HCT116 (cell line): ENCODE data around the gene KAZN. TPM values are rescaled to one million over a fixed set of nuclear protein-coding genes. Genes with fewer than 3 reads are reported as not detected.

Experiments used
- ATAC-seq: fragments of 200-7000 bp; cut with Tn5 transposase; 2 replicates; pipeline ENCODE4 v1.9.1; 2020; ENCODE audit warnings: mild to moderate bottlenecking, moderate library complexity
- BruUV-seq: library from RNA; stranded (reverse); fragments of 400-500 nt; replicated peaks from 2 replicates; lab custom pipeline; 2021; lab: Mats Ljungman, UMichigan
- CTCF ChIA-PET: fragments of 300-600 bp; sonication (Branson Sonifier 250); formaldehyde crosslinking; loops from one replicate; lab custom pipeline; 2021; ENCODE audit warnings: antibody characterized with exemption; lab: Charles Lee
- POLR2A ChIA-PET: fragments of 300-600, 350-600 bp; sonication (Branson Sonifier 250); formaldehyde crosslinking; loops from one replicate; lab custom pipeline; 2021; ENCODE audit warnings: antibody characterized with exemption; lab: Charles Lee
- RAD21 ChIA-PET, 2 experiments: fragments of 300-600 bp; sonication (Branson Sonifier 250); formaldehyde crosslinking; loops; one replicate each; lab custom pipeline; 2023; ENCODE audit warnings: low total read pairs in 2 of 2; ENCODE audit not compliant: uncharacterized antibody in 2 of 2, unreplicated experiment in 2 of 2, low non-redundant PET in 1 of 2; lab: Charles Lee
- DNase-seq: peaks from one replicate; pipeline ENCODE4 v3.0.0-alpha.2; 2010; ENCODE audit warnings: low read depth, low spot score
- H2AFZ ChIP-seq: fragments of 200-600 bp; shearing (Covaris generic), sonication (generic); 2 replicates; pipeline ENCODE4 v1.6.1; 2017; ENCODE audit warnings: low read depth, mixed run types, mixed read lengths, antibody characterized with exemption, low read length; ENCODE audit not compliant: poor library complexity, severe bottlenecking
- H3K27ac ChIP-seq: 2 replicates; pipeline ENCODE4 v1.5.1; 2012; ENCODE audit warnings: low read depth, low read length
- H3K27me3 ChIP-seq: fragments of 200-600 bp; sonication (generic); 2 replicates; pipeline ENCODE4 v1.6.1; 2016; ENCODE audit warnings: mixed run types, low read length, mixed read lengths; ENCODE audit not compliant: insufficient read depth
- H3K36me3 ChIP-seq, 2 experiments: fragments of 200-500 bp in 1 of 2; fragments of 200-600 bp in 1 of 2; sonication (Bioruptor generic) in 1 of 2; sonication (generic) in 1 of 2; 2 replicates each; pipeline versions ENCODE4 v1.5.1 to v1.6.1; 2014 to 2016; ENCODE audit warnings: low read length in 2 of 2, inconsistent platforms in 1 of 2, mixed read lengths in 1 of 2, mixed run types in 1 of 2; ENCODE audit not compliant: insufficient read depth in 2 of 2, control insufficient read depth in 1 of 2
- H3K4me1 ChIP-seq, 2 experiments: fragments of 200-600 bp in 1 of 2; sonication (generic) in 1 of 2; 2 replicates each; pipeline versions ENCODE4 v1.5.1 to v1.6.1; 2012 to 2017; ENCODE audit warnings: low read length in 2 of 2, inconsistent platforms in 1 of 2, mild to moderate bottlenecking in 1 of 2, mixed read lengths in 1 of 2, mixed run types in 1 of 2, moderate library complexity in 1 of 2; ENCODE audit not compliant: insufficient read depth in 2 of 2, control insufficient read depth in 1 of 2
- H3K4me2 ChIP-seq: fragments of 200-600 bp; sonication (generic); 2 replicates; pipeline ENCODE4 v1.6.1; 2017; ENCODE audit warnings: mixed run types, low read length, mixed read lengths
- H3K4me3 ChIP-seq, 2 experiments: fragments of 200-600 bp in 1 of 2; sonication (generic) in 1 of 2; replicated peaks in 1 of 2; 2 replicates each; pipeline ENCODE4 v1.5.1; 2011 to 2016; ENCODE audit warnings: low read length in 2 of 2, control low read depth in 1 of 2, low read depth in 1 of 2, mild to moderate bottlenecking in 1 of 2, mixed read lengths in 1 of 2, mixed run types in 1 of 2
- H3K79me2 ChIP-seq: fragments of 200-600 bp; sonication (generic); 2 replicates; pipeline ENCODE4 v1.6.1; 2017; ENCODE audit warnings: mild to moderate bottlenecking, mixed run types, low read length, moderate library complexity, mixed read lengths; ENCODE audit not compliant: insufficient read depth
- H3K9ac ChIP-seq: fragments of 200-600 bp; sonication (generic); 2 replicates; pipeline ENCODE4 v1.6.1; 2016; ENCODE audit warnings: low read length, mixed read lengths
- H3K9me2 ChIP-seq: fragments of 200-600 bp; sonication (generic), shearing (Covaris generic); 2 replicates; pipeline ENCODE4 v1.6.1; 2017; ENCODE audit warnings: mixed run types, mild to moderate bottlenecking, moderate library complexity; ENCODE audit not compliant: insufficient read depth
- H3K9me3 ChIP-seq, 2 experiments: fragments of 200-500 bp in 1 of 2; fragments of 200-600 bp in 1 of 2; sonication (Bioruptor generic) in 1 of 2; sonication (generic) in 1 of 2; 2 replicates each; pipeline ENCODE4 v1.6.1; 2014 to 2017; ENCODE audit warnings: low read length in 2 of 2, mixed read lengths in 2 of 2, inconsistent platforms in 1 of 2, low read depth in 1 of 2, mild to moderate bottlenecking in 1 of 2, mixed run types in 1 of 2, moderate library complexity in 1 of 2; ENCODE audit not compliant: control insufficient read depth in 1 of 2, insufficient read depth in 1 of 2
- H4K20me1 ChIP-seq: fragments of 200-600 bp; sonication (generic), shearing (Covaris generic); 2 replicates; pipeline ENCODE4 v1.6.1; 2017; ENCODE audit warnings: mixed run types, mild to moderate bottlenecking, moderate library complexity; ENCODE audit not compliant: insufficient read depth
- CEBPB ChIP-seq: IDR thresholded peaks from 2 replicates; pipeline ENCODE4 v1.6.1; 2012; ENCODE audit warnings: low read depth
- EGR1 ChIP-seq: IDR thresholded peaks from 2 replicates; pipeline ENCODE4 v1.6.1; 2012; ENCODE audit warnings: low read depth
- ELF1 ChIP-seq: IDR thresholded peaks from 2 replicates; pipeline ENCODE4 v1.6.1; 2012; ENCODE audit warnings: low read depth, borderline replicate concordance
- EZH2 ChIP-seq: fragments of 200-600 bp; sonication (generic); IDR thresholded peaks from 2 replicates; pipeline ENCODE4 v1.6.1; 2017; ENCODE audit warnings: antibody characterized with exemption, mixed run types
- POLR2A ChIP-seq: IDR thresholded peaks from 2 replicates; pipeline ENCODE4 v1.7.0; 2011; ENCODE audit warnings: borderline replicate concordance; ENCODE audit not compliant: insufficient read depth, insufficient read length; ENCODE audit errors: extremely low read depth
- SIN3A ChIP-seq: IDR thresholded peaks from 2 replicates; pipeline ENCODE4 v1.6.1; 2012; ENCODE audit warnings: low read depth
- SRF ChIP-seq: IDR thresholded peaks from 2 replicates; pipeline ENCODE4 v1.6.1; 2012; ENCODE audit warnings: low read depth
- TCF7L2 ChIP-seq: IDR thresholded peaks from 2 replicates; pipeline ENCODE4 v1.7.0; 2011; ENCODE audit warnings: borderline replicate concordance, inconsistent platforms; ENCODE audit not compliant: insufficient read depth, insufficient read length; ENCODE audit errors: extremely low read depth
- ZFX ChIP-seq: fragments of 450-650 bp; IDR thresholded peaks from 2 replicates; pipeline ENCODE4 v1.6.1; 2017
- ZNF274 ChIP-seq: fragments of 200-500 bp; sonication (Bioruptor generic); IDR thresholded peaks from 2 replicates; pipeline ENCODE4 v1.6.1; 2014; ENCODE audit warnings: mild to moderate bottlenecking, low read depth, low read length, inconsistent platforms
- intact Hi-C: fragments of 100-400 bp; cut with micrococcal nuclease; formaldehyde crosslinking; loops from 2 replicates; pipeline ENCODE4 v1.10.0; 2022
- total RNA-seq: library from RNA; stranded (reverse); gene quantifications from one replicate; pipeline ENCODE4 v1.2.1, GENCODE V29; 2021; ENCODE audit not compliant: unreplicated experiment
- TF ChIP-seq, protein P1 (sequence below): IDR thresholded peaks from 2 replicates; pipeline ENCODE4 v1.6.1; 2012; ENCODE audit warnings: low read depth
- TF ChIP-seq, protein P2 (sequence below), 3 experiments: fragments of 200-600 bp in 1 of 3; sonication (generic) in 1 of 3; IDR thresholded peaks in 2 of 3; conservative IDR thresholded peaks in 1 of 3; 2 replicates each; pipeline ENCODE4 v1.5.1; 2012 to 2017; ENCODE audit warnings: low read depth in 2 of 3, low read length in 2 of 3, antibody characterized with exemption in 1 of 3, borderline replicate concordance in 1 of 3, control low read depth in 1 of 3, mild to moderate bottlenecking in 1 of 3, mixed read lengths in 1 of 3, mixed run types in 1 of 3, moderate library complexity in 1 of 3; ENCODE audit not compliant: insufficient read depth in 1 of 3
- TF ChIP-seq, protein P3 (sequence below): IDR thresholded peaks from 2 replicates; pipeline ENCODE4 v1.6.1; 2012

KAZN gene
- total RNA-seq, 1 experiment from 2014 or later, result 13.4 TPM

DNA sequence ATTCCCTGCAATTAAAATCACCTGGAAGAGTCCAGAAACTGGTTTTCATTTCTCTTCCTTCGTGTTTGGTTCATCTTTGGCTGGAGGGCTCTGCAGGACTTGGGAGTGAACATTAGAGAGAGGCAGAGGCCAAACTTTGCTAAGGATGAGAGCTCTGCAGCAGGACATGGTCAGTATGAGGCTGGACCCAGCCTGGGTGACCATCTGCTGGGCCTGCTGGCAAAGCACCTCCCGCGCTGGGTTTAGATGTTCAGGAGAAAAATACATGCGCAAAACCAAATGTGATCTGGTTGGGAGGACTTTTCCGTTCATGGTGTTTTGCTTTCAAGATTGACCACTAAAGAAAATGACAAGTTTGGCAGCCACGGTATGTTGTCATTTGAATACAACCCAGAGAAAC is 15.9 kb downstream of the KAZN start (continued):
- TF ChIP-seq, protein P1, sequence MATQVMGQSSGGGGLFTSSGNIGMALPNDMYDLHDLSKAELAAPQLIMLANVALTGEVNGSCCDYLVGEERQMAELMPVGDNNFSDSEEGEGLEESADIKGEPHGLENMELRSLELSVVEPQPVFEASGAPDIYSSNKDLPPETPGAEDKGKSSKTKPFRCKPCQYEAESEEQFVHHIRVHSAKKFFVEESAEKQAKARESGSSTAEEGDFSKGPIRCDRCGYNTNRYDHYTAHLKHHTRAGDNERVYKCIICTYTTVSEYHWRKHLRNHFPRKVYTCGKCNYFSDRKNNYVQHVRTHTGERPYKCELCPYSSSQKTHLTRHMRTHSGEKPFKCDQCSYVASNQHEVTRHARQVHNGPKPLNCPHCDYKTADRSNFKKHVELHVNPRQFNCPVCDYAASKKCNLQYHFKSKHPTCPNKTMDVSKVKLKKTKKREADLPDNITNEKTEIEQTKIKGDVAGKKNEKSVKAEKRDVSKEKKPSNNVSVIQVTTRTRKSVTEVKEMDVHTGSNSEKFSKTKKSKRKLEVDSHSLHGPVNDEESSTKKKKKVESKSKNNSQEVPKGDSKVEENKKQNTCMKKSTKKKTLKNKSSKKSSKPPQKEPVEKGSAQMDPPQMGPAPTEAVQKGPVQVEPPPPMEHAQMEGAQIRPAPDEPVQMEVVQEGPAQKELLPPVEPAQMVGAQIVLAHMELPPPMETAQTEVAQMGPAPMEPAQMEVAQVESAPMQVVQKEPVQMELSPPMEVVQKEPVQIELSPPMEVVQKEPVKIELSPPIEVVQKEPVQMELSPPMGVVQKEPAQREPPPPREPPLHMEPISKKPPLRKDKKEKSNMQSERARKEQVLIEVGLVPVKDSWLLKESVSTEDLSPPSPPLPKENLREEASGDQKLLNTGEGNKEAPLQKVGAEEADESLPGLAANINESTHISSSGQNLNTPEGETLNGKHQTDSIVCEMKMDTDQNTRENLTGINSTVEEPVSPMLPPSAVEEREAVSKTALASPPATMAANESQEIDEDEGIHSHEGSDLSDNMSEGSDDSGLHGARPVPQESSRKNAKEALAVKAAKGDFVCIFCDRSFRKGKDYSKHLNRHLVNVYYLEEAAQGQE, result no peak
- TF ChIP-seq SRF (no peak), ZNF274 (no peak), CEBPB (no peak)
- TF ChIP-seq, protein P2, sequence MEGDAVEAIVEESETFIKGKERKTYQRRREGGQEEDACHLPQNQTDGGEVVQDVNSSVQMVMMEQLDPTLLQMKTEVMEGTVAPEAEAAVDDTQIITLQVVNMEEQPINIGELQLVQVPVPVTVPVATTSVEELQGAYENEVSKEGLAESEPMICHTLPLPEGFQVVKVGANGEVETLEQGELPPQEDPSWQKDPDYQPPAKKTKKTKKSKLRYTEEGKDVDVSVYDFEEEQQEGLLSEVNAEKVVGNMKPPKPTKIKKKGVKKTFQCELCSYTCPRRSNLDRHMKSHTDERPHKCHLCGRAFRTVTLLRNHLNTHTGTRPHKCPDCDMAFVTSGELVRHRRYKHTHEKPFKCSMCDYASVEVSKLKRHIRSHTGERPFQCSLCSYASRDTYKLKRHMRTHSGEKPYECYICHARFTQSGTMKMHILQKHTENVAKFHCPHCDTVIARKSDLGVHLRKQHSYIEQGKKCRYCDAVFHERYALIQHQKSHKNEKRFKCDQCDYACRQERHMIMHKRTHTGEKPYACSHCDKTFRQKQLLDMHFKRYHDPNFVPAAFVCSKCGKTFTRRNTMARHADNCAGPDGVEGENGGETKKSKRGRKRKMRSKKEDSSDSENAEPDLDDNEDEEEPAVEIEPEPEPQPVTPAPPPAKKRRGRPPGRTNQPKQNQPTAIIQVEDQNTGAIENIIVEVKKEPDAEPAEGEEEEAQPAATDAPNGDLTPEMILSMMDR (IDR thresholded peaks at IDR 0.05 in 2 of 3, conservative IDR thresholded peaks at IDR 0.05 in 1 of 3; ENCODE audit: borderline replicate concordance in 1 of 3, insufficient read depth in 1 of 3, low read depth in 2 of 3, low read length in 2 of 3), result no peak
- TF ChIP-seq, protein P3, sequence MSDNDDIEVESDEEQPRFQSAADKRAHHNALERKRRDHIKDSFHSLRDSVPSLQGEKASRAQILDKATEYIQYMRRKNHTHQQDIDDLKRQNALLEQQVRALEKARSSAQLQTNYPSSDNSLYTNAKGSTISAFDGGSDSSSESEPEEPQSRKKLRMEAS, result no peak
- TF ChIP-seq, all 23 proteins: peak for 0

DNA sequence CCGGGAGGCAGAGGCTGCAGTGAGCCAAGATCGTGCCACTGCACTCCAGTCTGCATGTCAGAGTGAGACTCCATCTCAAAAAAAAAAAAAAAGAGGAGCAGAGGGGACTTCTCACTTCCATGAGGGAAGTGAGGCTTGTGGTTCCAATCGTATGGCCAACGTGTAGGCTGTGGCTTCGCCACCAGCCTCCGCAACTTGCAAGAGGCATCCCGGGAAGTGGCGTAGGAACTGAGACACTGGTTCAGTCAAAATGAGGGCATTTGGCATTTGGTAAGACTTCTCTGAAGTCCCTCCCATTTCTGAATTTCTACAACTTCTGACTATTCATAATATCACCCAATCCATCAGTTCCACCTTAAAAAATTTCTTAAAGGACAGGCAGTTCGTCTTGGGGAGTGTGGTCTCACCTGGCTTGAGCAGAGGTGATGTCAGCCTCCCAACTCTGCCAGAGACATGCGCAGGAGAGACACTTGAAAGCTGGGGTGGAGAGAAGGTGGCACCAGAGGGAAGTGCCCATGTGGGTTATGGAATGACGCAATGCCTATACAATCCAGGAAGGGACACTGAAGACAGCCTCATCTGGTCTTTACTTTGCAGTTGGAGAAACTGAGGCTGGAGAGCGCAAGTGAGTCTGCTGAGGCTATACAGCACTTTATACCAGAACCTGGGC is 17.2 kb downstream of the KAZN start:
- Histone ChIP-seq H3K9me3 (no peaks in the 10 kb centered on the region), H2AFZ (no peak overlapping the region), H3K4me3 (no peak overlapping the region), H3K9me2 (no peaks in the 10 kb centered on the region), H3K9ac (no peak overlapping the region), H3K79me2 (no peaks in the 10 kb centered on the region), H4K20me1 (no peaks in the 10 kb centered on the region), H3K4me2 (no peak overlapping the region), H3K27me3 (peaks cover 40% of the 10 kb centered on the region), H3K27ac (no peak overlapping the region), H3K4me1 (no peaks in the 10 kb centered on the region), H3K36me3 (no peaks in the 10 kb centered on the region)
- CTCF ChIA-PET, result no interaction called here
- RAD21 ChIA-PET, result no interaction called here
- ATAC-seq (no peak), DNase-seq (no peak)
- intact Hi-C loops, result no loop called here
- TF ChIP-seq EGR1, result no peak
- no peak for TF ChIP-seq ELF1
- no peak for TF ChIP-seq CEBPB
- no peak for TF ChIP-seq SIN3A
- TF ChIP-seq TCF7L2, result no peak
- TF ChIP-seq, protein P1, result no peak
- no peak for TF ChIP-seq EZH2
- no peak for TF ChIP-seq POLR2A
- no peak for TF ChIP-seq ZFX
- POLR2A ChIA-PET, result no interaction called here
- BruUV-seq, result no TSS peak
